GM03348 (cell line): Measurements from ENCODE around the gene OLFM4.

Experiments used
- DNase-seq: peaks from one replicate; pipeline ENCODE4 v3.0.0; 2012; ENCODE audit warnings: low spot score

OLFM4 gene

DNA sequence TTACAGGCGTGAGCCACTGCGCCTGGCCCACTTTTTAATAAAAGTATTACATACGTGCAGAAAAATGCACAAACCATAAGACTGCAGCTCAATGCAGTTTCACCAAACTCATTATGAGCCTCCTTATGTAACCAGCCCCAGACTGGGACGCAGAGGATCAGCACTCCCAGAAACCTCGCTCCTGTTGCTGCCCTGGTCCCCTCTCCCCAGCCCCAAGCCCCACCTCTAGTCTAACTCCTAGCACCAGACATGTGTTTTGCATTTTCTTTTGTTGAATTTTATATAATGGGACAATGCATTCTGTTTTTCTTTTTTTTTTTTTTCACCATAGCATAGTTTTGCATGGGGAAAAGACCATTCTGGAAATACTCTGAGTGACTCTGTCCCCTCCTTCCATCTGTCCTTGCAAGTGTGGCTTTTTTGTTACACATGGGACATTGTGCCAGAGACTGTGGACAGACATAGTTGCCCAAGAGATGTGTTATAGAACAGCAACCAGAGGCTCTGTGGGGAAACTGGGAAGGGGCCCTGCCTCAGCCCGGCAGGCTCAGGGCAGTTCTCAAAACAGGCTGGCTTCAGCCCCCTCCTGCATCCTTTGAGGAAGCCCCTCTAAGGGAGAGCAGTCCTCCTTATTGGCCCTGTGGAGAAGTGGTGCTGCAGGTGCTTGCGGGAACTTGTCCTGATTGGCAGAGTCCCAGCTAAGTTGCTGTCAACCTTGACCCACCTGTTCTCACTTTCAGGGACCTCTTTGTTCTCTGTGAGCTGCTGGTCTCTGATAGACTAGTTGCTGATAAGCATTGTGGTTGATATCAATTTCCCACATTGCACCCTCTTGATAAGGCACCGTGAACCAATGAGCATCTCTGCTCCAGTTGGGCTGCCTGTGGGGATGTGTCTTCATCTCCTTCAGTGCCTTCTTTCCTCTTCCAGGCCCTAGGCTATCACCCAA, 13.8 kb upstream of the OLFM4 start:
- no peak for DNase-seq

DNA sequence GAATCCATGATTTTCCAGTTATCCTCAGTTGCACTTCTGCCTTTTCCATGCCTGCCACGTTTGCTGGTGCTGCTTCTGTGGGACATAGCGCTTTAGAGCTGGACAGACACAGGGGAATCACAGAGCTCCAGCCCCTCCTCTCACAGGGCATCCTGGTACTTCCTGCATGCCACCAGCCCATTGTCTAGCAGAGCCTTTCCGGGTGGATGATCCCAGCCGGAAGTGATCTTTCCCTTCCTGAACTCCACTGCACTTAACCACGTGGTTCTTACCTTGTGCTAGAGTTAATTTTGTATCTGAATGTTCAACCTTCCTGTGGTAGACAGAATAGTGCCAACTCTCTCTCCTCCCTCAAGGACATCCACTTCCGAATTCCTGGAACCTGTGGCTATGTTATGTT, 12.6 kb upstream of the OLFM4 start:
- no peak for DNase-seq

DNA sequence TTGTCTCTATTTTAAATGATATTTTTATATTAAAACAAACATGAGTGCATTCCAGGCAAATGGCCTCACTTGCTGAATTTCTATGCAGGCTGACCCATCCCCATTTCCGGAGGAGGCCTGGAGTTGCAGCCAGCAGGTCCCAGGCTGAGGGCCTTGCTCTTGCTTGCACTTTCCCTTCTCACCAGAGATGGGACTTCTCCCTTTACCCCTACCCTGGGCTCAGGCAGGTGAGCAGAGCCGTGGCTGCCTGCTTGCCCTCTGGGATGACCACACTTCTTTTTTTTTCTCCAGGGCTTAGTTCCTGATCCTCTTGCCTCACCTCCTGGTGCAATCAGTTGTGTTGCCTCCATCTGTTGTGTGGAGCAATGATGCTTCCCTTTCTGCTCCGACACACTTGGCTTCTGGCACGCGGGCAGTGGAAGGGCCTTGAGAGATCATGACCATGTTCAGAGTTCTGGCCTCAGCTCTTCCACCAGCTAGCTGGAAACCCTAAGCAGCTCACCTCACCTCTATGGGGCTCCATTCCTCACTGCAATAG, 11.1 kb upstream of the OLFM4 start:
- DNase-seq, result no peak

DNA sequence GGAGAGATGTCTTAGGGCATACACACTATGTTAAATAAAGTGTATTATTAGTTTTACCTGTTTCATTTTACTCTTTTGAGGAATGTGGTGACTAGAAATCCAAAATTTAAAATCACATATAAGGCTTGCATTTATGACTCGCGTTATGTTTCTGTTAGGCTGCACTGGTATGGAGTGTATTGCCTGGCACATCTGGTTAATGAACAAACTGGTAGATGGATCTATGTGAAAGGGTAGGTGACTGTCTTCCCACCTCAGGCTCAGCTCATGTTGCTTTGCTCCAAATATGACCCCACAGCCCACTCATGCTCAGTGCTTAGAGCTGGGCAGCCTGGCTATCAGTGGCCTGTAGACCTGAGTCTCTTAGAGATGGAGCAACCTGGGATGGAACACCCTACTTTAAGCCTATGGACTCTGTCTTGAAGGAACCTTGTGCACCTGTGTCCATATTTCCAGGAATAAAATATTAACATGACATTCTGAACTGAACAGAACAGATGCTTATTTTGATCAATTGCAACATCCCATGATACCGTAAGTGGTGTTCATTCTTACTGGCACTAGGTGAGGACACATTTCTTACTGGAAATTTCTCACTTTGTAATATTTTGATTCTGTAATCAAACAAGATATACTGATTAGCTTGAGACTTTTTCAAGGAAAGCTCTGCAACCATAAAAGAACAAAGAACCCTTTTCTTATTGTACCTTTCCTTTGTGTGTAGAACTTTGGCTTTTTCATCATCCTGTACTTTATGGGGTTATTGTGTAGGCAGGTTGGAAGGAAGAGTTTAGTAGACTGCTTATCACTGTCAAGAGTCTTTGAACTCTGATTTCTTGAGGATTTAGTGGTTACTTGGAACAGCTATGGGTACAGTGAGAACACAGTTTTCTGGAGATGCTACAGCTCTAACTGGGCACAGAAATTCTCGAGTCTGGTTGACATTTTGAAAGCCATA, 9.6 kb upstream of the OLFM4 start:
- no peak for DNase-seq

DNA sequence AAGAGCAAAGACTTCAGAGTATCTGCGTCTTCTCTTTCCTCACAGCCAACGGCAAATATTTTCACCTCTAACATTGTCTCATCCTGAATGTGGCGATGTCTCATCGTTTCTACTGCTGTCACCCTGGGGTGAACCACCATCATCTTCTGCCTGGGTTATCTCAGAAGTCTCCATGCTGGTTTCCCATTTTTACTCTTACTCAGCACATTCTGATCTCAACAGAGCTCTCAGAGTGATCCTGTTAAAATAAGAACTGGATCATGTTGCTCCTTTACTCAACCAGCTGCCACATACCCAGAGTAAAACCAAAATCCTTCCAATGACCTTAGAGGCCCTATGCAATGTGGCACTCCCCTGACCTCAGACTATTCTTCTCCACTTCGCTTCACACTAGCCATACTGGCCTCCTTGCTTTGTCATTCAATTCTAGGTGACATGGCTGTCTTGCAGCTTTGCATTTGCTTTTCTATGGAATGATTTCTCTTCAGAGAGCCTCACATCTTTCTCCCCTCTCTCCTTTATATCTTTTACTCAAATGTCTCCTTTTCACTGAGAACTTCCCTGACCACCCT, 7.8 kb upstream of the OLFM4 start:
- DNase-seq, result no peak

DNA sequence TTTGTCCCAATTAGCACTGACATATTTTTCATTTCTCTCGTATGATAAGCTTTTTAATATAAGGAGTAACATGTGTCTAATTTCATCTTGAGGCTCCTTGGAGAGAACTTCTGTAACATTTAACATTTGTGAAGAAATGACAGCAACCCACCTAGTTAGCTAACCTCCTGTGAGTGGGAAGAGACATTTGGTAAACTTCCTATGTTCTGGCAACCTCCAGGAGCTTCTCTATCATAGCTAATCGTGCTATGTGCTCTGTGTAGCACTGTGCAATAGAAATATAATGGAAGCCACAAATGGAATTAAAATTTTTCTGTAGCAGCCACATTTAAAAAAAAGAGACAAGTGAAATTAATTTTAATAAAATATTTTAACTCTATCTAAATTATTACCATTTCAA, 5.4 kb upstream of the OLFM4 start:
- no peak for DNase-seq

DNA sequence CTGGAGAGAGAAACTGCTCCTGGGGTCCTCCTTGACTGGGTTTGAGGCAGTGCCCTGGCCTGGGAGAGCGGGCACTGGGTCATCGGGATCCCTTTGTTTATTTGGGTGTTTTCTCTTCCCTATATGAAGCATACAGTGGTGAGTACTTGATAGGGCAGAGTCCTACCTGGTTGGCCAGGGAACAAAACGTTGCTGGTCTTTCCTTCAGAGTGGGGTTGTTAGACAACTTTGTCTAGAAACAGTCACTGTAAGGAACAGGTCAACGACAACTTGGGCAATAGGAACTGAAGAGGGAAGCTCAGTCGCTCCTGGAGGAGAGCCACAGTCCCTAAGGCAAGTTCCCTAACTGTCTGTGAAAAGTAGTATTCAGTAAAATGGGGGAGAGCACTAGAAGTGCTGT, 550 bp upstream of the OLFM4 start:
- no peak for DNase-seq

DNA sequence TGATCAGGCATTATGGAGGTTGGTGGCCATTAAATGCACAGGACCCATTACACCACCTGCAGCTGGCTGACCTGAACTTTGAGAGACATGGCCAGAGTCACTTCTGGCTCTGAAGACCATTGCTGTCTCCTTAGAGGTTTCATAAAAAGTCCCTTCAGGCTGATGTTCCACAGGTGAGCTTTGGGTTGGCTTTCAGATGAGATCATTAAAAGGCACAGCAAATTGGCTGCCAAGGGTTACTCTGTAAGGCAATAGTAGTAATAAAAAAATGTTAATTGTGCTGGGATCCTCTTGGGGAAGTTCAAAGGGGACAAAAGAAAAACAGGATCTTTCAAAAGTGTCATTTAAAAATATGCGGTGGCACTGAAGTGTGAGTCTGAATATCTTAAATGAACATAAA, 4.2 kb downstream of the OLFM4 start:
- no peak for DNase-seq

DNA sequence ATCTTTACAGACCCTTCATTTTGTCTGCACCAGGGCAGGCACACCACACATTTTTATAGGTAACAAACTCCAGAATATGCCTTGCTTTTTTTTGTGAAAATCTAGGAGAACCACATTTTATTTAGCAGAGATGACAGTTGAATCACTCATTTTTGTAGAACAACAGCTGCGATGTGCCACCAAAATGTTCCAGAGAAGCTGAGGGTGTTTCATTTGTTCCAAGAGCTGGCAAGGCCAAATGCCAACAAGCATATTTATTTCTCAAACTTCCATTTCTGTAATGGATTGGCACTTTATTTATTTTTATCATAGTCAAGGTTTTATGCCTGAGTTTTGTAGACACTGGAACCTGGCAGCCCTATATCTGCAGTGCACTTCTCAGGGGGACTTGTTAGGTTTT, 10.4 kb downstream of the OLFM4 start:
- DNase-seq, result no peak

DNA sequence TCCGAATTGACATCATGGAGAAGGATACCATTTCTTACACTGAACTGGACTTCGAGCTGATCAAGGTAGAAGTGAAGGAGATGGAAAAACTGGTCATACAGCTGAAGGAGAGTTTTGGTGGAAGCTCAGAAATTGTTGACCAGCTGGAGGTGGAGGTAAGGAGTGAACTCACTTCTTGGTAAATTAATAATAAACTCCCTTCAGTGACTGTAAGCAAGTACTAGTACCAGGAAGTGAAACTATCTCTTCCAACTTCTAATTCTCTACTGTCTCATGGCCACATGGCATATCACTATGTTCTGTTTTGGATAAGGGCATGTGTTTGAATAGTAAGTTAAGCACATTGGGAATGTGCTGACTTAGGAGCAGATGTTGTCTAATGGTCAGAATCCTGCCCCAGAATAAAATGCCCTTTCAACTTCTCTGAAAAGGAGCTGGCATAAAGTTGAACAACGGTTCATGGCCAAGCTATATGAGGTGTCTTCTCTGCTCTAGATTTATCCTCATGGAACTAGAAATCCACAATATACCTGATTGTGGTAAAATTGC, 13.4 kb downstream of the OLFM4 start:
- DNase-seq, result no peak

DNA sequence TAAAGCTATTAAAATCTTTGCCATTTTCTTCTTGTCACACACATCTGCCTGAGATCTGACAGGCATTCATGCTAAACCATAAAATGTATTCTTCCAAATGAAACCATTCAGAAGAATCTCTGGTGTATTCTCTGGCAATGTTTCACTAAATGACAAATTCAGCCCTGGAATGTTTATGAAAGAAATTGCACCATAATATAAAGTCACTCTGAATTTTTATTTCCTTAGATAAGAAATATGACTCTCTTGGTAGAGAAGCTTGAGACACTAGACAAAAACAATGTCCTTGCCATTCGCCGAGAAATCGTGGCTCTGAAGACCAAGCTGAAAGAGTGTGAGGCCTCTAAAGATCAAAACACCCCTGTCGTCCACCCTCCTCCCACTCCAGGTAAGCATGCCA, 14.3 kb downstream of the OLFM4 start:
- no peak for DNase-seq

DNA sequence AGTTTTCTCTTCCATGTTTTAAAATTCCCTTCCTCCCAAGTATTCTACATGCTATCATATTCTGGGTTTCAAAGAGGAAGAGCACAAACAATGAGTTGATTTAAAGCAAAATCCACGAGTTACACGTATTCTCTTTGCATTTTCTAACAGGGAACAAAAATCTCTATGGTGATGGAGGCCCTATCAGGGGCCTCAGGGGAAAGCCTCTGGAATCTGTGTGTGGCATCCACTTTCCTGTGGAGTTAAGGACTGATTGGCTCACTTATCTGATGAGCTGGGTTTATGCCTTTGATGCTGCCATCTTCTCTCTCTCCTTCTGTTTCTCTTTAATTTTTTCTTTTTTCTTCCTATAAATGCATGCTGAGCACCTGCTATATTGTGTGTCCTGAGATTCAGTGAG, 14.8 kb downstream of the OLFM4 start:
- no peak for DNase-seq

DNA sequence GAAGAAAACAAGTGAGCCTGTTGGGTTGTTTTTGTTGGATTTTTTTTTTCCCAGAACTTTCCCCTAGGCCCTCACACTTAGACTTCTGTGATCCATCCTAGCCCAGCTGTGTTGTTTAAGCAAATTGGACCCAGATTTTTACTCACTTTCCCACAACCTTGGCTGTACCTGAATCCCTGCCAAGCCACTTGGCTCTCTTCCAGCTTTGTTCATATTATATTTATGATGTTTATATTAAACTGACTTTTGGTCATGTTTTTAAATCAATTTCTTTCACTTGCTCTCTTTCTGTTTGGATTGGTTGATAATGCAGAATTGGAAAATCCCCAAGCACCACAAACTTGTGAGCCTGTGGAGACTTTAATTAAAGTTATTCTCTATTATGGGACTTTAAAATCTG, 16.6 kb downstream of the OLFM4 start:
- no peak for DNase-seq

DNA sequence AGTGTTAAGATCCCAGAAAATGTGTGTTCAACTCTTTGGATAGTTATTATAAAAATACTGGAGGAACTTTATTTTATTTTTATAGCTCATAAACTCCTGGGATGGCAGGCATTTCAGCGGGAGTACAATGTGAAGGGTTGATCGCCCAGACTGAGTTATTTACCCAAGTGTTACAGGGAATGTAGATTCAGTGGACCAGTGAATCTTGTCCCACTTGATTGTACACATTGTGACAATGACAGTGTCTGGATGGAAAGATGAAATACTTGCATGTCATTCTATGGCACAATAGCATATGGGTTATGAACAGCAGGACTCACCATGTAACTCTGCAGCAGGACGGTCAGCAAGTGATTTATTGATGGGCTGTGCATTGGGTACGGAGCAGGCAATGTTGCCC, 20.3 kb downstream of the OLFM4 start:
- DNase-seq, result no peak

DNA sequence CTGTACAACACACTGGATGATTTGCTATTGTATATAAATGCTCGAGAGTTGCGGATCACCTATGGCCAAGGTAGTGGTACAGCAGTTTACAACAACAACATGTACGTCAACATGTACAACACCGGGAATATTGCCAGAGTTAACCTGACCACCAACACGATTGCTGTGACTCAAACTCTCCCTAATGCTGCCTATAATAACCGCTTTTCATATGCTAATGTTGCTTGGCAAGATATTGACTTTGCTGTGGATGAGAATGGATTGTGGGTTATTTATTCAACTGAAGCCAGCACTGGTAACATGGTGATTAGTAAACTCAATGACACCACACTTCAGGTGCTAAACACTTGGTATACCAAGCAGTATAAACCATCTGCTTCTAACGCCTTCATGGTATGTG, 21.5 kb downstream of the OLFM4 start:
- no peak for DNase-seq

DNA sequence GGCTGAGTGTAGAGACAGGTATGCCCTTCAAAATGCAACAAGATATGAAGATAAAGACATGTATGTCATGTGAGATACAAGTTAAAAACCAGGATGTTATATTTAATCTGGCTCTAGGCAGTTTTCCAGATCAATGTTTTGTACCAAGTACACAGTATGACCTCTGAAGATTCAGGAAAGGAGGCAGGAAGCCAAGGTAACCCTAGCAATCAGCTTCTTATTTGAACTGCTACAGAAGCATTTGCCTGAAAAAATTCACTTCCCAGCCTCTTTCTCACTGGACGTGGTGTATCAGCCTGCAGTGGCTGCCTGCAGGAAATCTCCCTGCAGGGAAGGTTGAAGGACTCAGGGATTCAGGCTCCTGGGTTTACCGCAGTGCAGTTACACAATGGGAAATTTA, 24.1 kb downstream of the OLFM4 start:
- no peak for DNase-seq

DNA sequence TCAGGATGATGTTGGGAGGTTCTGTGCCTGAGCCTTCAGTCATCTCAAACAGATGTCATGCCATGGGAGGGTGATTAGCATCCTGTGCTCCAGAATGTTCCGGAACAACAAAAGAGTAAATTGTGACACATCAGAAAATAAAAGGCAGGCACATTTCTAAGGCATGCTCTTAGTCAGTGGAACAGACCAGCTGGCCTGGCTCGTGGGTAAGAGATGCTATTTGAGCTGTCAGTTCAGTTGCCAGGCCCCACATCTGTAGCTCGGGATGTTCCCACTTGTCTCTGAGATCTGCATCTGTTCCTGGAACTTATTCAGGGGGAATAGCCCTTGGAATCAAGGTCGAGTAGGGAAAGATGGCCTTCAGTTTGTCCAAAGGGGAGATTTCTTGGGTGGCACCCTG, 26.0 kb downstream of the OLFM4 start:
- DNase-seq, result no peak

DNA sequence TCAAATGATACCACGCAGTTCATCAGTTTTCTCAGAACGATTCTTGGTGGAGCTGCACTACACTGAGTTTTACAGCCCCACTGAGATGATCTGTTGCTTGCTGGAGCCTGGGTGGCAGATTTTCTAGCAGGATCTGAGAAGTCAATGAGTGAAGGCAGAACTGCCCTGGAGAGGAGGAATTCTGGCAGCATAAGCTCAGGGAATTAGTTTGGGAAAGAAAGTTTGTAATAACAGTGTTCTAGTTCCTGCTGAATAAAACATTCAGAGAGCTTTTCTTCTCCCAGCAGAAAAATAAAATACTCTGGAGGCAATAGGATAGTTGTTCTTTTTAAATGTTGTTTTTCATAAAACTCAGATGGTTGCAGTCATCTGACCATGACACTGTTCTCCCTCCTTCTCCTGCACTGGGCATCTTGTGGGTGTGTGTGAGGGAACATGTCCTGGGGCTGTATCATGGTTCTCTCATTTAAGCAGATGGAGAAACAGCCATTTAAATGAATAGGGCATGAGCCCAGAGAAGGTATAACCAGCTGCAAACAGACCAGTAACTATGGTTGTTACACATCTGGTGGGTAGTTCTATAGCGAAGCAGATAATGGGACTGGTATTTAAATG, 29.6 kb downstream of the OLFM4 start:
- DNase-seq, result no peak

DNA sequence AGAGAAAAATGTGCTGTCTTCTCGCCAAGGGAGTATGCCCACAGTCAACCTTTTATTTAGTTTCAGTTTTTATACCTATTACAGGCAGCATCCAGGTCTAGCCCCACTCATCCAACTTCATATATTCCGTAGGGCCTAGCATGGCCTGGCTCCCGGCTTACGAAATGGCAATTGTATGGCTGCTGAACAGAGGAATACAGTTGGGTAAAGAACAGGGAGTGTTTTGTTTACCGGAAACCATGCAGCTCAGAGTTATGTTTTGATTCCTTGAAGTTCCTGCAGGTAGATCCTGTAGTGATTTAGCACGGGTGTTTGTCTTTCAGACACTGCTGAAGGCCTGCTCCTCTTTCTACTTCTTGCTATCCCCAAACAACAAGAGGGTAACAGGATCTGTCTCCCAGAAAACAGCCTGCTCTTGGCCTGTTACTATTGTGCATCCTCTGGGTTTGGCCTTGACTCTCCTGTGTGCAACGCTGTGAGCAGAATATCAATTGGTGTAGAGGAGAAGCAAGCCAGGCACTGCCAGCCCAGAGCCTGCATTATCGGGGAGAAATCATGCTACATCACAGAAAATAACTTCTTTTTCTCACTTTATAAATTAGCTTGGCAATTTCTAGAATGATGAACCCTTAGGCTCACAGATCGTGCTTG, 32.4 kb downstream of the OLFM4 start:
- no peak for DNase-seq

DNA sequence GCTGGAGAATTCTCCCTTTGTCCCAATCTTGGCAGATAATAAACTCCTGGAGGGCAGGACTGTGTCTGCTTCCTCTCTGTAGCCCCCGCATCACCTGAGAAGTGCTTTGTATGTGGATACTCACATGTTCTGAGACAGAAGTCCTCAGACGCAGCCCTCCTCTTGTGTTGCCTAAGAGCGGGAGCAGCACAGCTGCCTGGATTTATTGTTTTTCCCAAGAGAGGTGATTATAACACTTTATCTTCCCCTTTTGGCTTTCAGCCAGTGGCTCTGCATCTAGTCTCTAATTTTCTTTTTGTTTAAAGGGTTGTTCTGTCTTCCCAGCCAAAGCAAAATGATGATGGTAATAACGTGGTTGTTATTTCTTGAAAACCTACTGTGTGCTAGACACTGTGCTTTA, 36.1 kb downstream of the OLFM4 start:
- no peak for DNase-seq

DNA sequence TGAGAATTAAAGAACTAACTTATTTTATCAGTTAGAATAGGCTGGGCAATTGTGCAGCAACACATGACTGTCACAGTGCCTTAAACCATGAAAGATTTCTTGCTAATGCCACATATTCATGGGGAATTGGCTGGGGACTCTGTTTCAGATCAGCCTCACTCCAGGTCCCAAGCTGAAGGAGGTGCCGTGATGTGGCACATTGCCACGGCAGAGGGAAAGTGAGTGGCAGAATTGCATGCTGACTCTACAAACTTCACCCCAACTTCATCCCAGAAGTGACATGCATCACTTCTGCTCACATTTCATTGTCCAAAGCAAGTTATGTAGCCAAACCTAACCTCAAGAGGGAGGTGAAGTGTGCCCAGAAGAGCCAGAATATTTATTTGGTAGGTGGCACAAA, 37.8 kb downstream of the OLFM4 start:
- DNase-seq, result no peak
